IPS DF 19.7 (cell line): ENCODE data around the gene RFXAP.

Source experiments
- DNase-seq: peaks from one replicate; pipeline ENCODE4 v3.0.0-alpha.2; 2013; ENCODE audit warnings: low read depth, low spot score

The RFXAP gene

DNA sequence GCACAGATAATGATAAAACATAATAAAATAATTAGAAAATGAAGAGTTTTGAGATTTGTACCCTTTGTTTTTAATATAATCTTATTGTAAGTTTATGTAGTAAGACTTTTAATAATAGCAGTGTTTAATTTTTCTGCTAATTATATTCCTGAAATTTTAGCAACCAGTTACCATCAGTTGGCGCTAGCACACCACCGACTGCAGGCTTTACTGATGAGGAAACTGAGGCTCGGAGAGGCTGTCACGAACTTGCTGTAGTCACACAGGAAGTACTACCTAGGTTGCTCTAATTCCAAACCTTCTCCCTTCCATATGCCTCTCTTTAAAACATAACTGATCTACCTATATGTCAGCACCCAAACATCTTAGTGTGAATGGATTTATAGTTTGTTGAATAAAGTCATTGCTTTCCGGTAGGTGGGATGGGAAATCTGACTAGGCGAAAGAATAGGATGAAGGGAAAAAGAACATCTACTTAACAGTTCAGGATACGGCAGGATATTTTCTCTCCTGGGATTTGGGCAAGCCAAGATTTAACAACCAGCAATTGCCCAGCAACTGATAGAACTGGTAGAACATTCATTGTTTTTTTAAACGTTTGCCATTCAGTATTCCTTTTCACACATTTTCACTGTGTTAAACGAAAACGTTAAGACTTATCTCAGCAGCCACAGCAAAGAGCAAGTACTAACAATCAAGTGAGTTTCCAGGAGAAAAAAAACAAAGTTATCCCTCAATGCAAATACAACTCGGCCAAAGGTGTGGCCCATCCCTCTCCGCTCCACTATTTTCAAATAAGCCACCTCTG is 822 bp upstream of the RFXAP start:
- DNase-seq, result no peak

DNA sequence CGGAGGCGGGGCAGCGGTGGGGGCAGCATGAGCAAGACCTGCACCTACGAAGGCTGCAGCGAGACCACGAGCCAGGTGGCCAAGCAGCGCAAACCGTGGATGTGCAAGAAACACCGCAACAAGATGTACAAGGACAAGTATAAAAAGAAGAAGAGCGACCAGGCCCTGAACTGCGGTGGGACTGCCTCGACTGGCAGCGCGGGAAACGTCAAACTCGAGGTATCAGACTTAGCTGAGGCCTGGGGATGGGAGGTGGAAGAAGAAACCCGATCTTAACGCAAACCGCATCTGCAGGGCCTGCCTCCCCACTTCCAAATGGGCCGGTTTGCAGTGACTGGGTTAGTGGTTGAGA is 693 bp downstream of the RFXAP start:
- no peak for DNase-seq

DNA sequence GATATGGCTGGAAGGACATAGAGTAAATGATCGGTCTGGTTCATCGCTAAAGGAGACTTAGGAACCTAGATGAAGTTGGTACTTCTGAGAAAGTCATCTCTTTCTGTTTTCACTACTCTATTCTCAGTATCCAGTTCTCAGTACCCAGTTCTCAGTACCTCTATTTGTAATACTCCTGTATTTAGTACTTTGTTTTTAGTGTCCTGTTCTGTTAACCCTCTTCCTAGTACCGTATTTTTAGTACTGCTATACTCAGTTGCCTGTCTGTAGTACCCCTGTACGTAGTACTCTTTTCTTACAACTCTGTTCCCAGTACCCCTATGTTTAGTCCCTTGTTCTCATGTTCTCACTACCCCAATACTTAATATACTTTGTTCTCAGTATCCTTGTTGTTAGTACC is 1.2 kb downstream of the RFXAP start:
- no peak for DNase-seq

DNA sequence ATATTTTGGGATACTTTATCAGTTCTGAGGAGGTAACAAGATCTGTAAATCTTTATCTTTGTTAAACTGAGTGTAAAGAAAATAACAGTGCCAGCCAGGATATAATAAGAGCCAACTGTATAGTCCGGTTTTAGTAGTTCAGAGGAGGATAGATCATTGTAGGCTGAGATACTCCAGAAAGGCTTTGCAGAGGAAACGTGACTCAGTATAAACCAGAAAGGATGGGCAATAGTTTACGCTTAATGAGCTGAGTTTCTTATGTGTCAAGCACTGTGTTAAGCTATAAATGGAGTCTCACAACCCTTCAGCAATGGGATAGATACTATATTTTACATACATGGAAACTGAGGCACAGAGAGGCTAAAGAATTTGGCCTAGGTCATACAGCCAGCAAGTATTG is 3.8 kb downstream of the RFXAP start:
- DNase-seq, result no peak

DNA sequence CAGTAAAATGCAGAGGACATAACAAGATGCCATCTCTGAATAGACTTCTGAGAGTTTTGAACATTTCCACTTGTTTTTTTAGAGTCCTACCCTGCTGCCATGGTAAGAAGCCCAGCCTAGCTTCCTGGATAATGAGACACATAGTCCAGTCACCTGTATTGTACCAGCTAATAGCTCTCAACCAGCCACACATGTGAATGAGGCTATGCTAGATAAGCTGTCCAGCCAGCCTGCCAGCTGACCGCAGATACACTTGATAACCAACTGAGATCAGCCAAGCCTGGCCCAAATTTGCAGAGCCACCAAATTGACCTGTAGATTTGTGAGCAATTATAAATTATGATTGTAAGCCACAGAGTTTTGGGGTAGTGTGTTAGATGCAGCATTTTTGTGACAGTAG is 10.7 kb downstream of the RFXAP start:
- no peak for DNase-seq

DNA sequence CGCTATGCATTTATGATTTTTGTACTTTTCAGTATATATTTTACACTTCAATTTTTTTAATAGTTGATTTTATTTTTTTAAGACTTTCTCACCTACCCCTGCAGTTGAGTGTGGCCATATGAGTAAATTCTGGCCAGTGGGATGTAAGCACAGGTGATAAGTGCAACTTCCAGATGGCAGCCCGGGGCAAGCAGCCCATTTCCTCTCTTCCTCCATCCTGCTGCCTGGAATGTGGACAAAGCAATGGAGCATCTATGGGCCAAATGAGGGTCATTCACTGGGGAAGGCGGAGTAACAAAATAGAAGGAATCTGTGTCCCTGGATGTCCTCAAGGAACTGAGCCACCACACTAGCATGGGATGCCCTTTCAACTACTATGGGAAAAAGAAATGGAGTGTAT is 12.3 kb downstream of the RFXAP start:
- DNase-seq, result no peak

DNA sequence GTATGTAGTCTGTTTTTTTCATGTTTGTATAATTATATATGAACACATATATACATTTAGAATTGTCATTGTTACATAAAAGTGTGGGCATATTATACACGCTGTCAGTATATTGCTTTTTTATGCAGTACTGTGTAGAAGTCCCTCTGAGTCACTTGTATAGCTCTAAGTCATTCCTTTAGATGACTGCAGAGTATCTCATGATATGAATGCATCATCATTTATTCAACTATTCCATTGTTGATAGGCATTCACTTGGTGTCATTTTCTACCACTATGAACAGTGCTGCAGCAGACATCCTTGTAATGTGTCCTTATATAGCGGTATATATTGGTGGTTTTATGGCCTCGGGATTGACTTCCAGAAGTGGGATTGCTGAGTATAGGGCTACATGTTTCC is 15.3 kb downstream of the RFXAP start:
- DNase-seq, result no peak

DNA sequence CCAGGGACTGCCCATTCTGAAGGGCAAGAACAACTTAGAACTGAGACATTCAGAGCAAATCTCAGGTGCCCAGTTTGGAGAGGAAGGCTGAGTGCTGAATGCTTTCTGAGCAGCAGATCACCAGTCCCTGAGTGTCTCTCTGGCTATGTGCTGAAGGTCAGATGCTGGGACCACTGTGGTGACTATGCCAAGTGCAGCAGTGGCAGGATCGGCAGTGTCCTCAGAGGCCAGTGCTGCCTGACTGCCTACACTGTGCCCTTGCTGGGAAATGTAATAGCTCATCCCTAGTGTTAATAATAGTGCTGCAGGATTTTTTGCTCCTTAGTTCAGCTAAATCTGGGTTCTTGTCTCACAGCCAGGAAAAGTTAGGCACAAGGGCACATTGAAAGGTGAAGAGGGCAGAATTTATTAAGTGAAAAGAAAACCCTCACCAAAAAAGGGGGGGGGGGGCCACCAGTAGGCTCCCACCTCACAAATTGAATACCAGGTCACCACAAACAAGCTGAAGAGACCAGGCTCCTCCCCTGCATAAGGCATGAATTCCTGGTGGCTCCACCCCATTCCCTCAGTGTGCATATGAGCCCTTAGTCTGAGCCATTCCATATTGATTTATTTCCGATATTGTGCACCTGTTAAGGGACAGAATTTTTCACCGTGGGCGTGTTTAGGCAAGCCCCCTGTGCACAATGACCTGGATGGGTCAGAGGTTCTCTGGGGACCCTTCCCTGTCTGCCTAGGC is 18.5 kb downstream of the RFXAP start:
- DNase-seq, result no peak

DNA sequence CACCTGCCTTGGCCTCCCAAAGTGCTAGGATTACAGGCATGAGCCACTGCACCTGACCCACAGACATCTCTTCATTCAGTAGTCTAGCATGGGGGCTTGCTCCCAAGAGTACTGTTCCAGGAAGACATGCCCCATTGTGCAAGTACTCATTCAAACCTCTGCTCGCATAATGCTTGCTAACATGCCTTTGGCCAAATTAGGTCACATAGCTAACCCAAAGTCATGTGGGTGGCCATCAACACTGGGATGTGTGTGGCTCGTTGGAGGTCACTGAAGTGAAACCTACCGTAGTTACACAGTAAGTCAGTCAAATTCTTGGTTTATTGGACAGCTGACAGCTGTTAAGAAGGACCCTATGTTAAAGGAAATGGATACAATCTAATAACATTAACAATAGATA is 20.3 kb downstream of the RFXAP start:
- DNase-seq, result no peak

DNA sequence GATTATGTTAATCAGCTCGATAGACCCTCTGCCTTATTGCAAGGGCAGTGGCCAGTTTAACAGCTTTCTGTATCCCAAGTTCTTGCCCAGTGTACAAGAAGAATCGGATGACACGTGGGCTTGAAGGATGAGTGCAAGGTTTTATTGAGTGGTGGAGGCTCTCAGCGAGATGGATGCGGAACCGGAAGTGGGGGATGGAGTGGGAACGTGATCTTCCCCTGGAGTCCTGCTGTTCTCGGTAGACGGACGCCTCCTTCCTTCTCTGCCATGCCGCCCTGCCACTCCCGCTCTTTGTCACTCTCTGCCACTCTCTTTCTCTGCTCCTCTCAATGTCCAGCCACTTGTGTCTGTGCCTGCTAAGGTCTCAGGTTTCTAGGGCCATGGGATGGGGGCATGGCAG is 21.0 kb downstream of the RFXAP start:
- DNase-seq, result no peak

DNA sequence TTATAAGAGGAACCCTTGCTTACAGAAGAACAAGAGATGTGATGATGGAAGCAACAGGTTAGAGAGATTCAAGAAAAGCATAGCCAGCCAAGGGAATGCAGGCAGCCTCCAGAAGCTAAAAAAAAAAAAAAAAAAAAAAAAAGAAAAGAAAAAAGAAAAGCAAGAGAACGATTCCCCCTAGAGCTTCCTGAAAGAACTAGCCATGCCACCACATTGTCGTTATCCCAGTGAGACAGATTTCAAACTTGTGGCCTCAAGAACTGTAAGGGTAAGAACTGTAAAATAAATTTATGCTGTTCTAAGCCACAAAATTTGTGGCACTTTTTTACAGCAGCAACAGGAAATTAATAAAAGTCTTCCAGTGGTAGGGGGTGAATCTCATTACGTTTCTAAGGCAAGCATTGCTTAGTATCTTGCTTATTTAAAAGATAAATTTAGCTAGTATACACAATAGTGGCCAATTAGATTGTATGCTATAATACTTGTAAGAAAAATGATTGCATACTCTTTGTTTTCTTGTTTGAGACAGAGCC is 21.8 kb downstream of the RFXAP start:
- DNase-seq, result no peak

DNA sequence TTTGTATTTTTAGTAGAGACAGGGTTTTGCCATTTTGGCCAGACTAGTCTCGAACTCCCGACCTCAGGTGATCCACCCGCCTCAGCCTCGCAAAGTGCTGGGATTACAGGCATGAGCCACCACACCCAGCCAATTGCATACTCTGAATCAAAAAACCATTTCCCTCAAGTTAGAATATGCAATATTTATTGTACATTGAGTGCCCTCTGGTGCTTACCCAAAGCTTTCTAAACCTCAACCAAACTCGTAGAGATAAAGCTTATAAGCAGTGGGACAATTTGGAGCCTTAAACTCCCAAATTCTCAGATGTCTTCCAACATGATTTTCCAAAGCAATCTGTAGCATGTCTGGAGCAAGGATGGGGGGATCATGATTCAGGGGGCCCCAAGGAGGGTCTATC is 22.4 kb downstream of the RFXAP start:
- no peak for DNase-seq

DNA sequence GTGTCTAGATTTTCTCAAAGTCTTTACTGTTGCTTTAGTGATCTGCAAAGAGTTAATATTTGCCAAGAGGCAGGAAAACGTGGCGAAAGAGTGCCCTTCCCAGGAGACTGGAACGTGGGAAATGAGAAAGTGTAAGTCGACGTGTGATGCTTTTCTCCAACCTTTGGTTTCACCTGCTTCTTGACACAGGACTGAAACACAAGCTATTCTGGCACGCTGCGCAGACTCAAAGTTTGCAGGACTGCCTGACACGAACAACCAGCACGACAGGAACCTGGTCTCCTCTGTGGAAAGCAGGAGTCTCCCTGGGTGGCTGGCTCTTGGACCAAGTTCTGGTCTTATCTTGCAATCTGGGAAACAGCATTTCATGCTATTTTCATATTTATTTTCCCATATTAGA is 28.6 kb downstream of the RFXAP start:
- DNase-seq, result no peak

DNA sequence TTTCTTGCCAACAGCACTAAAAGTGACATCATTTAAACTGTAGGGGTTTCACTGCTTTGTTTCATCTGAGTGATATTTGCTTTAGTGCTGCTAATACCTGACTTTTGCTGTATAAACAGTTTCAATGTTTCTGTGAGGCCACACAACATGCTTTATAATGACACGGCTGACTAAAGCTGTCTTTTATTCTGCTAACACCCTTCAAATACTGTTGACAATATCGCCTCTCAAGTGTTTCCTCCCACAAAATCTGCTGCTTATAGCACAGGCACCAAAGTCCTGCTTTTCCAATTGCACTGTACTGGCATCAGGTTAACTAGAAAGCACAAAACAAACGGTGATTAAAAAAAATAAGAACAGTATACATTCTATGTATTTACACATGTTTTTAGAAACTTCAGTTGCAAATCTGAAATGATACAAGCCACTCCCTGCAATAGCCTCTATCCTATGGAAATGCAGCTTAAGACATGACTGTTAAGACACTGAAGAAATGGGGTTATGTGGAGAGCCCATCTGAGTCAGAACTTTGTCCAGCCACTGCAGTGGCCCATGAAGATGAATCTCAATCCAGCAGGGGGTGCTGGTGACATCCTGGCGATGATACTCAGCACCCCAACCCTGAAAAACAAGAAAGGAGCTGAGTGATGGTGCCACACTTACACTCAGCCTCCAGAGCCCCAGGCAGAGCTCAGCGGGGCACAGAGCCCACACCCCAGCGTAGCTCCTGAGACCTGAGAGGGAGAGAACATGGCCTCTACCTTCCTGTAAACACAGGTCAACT is 29.4 kb downstream of the RFXAP start:
- no peak for DNase-seq

DNA sequence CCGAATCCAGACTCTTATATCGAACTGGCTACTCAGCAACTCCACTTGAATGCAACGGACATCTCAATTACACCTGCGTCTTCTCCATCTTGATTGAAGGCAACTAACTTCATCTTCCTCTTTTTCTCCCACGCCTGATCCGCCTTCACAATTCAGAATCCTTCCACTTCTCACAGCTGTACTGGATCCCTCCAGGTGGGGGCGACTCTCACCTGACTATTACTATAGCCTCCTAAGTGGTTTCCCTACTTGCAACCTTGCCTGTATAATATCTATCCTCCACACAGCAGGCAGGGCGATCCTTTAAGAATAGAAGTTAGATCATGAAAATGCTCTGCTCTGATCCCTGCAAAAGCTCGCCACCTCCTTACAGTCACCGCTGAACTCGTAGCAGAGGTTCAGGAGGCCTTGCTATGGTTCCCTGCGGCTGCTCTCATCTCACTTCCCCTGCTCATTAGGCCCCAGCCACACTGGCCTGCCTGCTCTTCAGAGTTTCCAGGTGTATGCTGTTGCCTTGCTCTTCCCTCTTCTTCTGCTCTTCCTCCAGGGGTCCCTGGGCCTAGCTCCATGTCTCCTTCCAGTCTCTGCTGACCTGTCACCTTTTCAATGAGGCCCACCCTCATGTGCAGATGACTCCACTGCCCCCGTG is 31.9 kb downstream of the RFXAP start:
- no peak for DNase-seq

DNA sequence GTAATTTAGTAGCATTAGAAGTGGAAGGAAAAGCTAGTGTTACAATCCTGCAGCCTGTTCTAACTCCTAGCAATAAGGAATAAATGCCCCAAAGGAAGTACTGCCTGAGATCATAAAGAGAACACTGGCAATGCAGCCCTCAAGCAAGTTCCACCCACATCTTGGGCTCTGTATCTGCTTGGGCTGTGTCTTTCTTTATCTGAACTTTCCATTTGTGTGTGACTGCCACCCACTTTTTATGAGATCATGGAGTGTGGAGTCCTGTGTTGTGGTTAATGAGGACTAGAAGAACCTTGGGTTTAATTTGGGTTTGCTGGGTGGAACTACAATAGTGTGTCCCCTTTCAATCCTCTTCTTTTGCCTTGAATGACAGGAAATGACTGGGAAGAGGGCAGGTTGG is 38.2 kb downstream of the RFXAP start:
- no peak for DNase-seq

DNA sequence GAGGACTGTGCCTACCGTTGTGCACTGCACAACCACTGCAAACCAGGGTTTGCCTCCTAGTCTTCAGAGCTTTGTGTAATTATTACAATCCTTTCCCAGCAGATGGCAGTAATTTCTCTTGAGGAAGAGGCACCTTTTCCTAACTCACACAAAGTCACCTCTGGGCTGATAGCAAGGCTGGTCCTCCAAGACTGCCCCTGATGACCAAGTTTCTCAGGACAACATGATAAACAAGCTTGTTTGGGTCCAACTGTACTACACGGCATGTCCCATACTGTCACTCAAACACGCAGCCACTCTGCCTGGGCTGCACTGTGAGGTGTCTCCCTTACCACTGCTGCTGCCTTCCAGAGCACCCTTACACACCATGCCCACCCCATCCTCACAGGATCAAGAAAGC is 39.3 kb downstream of the RFXAP start:
- no peak for DNase-seq

DNA sequence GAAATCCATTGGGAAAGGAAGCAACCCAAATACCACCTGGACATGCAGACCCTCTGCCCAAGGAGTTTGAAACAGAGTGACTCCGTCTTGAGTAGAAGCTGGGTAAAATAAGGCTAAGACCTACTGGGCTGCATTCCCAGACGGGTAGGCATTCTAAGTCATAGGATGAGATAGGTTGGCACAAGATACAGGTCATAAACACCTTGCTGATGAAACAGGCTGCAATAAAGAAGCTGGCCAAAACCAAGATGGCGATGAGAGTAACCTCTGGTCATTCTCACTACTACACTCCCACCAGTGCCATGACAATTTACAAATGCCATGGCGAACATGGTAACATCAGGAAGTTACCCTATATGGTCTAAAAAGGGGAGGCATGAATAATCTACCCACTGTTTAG is 40.2 kb downstream of the RFXAP start:
- no peak for DNase-seq

DNA sequence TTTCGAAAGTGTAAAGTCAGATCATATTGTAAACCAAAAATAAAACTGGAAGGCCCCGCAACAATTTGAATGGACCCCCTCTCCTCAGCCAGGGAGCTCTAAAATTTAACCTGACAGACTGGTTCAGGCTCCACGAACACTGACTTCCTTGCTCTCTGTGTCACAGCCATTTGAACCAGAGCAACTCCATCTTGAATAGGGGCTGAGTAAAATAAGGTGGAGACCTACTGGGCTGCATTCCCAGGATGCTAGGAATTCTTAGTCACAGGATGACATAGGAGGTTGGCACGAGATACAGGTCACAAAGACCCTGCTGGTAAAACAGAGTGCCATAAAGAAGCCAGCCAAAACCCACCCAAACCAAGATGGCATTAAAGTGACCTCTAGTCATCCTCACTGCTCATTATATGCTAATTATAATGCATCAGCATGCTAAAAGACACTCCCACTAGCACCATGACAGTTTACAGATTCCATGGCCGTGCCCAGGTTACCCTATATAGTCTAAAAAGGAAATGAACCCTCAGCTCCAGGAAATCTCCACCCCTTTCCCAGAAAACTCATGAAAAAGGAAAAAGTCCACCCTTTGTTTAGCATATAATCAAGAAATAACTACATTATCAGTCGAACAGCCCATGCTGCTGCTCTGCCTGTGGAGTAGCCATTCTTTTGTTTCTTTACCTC is 43.1 kb downstream of the RFXAP start:
- no peak for DNase-seq

DNA sequence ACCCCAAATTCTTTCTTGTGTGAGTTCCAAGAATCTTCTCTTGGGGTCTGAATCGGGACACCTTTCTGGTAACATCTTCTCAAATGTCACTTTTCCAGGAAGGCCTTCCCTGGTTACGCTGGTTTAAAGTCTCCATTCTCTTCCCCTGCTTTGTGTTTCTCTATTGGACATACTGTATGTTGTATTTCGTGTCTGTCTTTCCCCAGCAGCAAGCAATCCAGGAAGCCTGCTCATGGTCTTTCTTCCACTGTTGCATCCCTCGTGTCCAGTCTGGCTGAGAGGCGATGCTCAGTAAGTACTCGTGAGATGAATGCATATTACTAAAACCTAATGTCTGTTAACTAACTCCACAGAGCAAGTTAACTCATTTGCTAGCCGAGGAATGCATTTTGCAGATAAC is 43.7 kb downstream of the RFXAP start:
- DNase-seq, result no peak

DNA sequence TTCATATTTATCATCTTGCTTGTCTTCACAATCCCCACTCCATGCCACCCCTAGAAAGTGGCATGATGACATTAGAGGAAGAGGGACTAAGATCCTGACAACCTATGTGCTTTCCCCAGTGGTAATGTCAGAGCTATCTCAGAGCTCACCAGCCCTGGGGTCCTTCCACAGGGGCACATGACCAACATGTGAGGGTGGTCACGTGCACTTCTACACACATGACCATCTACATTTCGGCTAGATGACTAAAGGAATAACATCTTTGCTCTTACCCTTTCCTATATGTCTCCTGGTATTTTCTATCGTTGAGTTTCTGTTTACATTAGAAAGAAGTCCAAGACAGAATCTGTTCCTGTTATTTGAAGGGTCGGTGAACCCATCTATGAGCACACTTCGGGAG is 46.2 kb downstream of the RFXAP start:
- DNase-seq, result no peak
